Measurements from ENCODE around the gene TMEM184B.
A peak's percentile ranks its signal among the peaks of the same experiment; 100 is the strongest.
"Not testable (repeated sequence)": the region's sequence is repeated elsewhere in the genome, so short reads cannot be mapped to it uniquely, and the experiment has no call there.

Gene TMEM184B

DNA sequence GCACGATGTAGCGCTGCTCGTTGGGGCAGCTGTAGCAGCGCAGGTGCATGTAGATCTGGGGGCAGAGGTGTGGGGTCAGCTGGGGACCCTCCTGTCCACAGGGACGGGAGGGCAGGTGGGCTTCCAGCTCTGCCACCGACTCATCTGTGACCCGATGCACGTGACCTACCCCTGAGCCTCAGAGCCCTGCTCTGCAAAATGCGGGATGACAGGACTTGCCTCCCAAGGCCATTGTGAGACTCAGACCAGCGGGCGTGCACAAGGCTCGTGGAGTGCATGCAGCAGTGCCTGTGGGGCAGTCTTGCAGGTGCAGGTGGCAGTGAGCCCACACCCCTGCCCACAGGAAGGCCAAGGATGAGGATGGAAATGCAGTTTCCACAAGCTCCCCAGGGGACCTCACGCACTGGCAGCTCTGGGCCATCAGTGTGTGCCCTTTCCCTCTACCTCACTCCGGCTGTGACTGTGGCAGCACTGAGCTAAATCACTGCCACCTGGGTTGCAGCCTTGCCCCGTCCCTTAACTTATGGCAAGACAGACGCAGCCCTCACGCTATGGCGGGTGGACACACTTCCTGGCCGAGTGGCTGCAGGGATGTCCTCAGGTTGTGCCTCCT, 26.7 kb downstream of the TMEM184B start:
- DNase-seq: no peak

GRCh38 chr22:38244106-38244505, 28.7 kb downstream of the TMEM184B start:
- no peak for DNase-seq

DNA sequence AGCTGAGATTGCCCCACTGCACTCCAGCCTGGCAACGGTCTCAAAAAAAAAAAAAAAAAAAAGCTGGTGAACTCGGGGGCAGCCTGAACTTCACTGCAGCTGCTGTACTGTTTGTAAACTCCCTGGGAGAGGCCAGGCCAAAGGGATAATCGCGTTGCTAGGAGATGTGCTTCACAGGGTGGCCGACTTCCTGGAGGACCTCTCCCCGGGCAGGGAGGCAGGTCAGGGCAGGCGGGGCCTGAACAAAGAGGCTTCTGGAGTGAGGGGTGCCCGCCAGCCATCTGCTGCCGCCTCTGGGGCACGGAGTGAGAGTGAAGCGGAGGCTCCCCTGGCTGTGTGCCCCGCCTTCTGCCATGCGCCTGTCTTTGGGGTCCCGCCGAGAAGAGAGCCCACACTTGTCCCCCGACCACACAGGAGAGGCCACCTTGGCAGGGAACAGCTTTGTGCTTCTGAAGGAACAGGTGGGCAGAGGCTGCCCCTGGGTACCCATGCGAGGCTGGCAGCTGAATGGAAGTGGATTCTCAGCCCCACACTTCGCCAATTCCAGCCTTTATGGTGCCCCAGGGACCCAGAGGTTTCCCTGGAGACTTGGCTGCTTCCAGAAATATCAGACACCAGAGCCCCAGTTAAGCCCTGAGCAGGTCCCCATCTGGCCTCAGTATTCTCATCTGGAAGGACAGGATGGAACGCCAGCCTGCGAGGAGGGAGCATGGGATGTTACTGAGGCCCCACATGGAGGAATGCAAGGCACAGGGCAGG, 29.6 kb downstream of the TMEM184B start:
- no peak for DNase-seq

DNA sequence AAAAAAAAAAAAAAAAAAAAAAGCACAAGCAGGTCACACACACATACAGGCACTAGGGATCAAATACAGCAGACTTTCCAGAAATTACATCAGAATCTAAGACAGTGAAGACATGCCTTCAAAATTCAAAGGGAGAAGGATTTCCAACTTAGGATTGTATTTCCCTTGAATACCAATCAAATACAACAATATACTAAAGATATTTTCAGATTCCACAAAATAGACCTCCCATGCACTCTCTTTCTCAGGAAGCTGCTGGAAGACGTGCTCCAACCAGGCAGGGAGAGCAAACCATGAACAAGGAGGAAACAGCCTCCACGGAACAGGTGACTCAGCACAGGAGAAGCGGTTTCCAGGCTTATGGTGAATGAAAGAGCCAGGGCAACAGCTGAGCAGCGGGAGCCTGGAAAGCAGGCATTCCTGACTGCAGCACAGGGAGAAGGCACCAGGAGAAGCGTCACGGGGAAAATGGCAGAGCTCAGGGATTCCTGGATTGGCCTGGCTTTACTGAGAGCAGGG, 32.0 kb downstream of the TMEM184B start:
- peak; percentile 95 for DNase-seq

DNA sequence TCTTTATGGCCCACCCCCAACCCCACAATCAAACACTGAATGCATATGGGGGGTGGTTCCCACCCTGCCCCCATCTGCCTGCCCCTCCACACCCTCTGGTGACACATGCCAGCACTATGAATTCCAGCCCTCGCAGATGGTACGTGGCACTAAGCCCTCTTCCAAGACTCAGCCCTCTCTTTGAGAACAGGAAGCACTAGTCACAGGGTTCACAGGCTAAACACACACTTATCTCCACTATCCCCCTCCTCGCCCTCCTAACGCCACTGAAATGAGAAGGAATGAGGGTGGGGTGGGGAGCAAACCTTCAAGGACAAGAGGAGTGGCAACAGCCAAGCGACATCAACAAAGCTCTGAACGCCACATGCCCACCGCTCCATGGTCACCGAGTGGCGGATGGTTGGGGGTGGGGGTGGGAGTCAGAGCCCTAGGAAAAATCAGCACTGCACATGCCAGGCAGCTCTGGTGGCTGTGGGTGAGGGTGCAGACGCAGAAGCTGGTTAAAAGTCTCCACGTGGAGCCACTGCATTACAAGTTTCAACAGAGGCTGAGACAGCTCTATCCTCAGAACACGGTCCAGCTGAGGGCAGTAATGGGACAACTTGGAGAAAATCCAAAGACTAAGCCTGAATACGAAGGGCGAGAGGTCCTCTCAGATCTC, 33.6 kb downstream of the TMEM184B start:
- DNase-seq: peak; percentile 92

GRCh38 chr22:38238519-38239071, 34.2 kb downstream of the TMEM184B start:
- DNase-seq: peak; percentile 71

GRCh38 chr22:38236786-38237185, 36.0 kb downstream of the TMEM184B start:
- no peak for DNase-seq

- no peak for DNase-seq
Observed at GRCh38 chr22:38235240-38235850, 37.5 kb downstream of the TMEM184B start.

DNA sequence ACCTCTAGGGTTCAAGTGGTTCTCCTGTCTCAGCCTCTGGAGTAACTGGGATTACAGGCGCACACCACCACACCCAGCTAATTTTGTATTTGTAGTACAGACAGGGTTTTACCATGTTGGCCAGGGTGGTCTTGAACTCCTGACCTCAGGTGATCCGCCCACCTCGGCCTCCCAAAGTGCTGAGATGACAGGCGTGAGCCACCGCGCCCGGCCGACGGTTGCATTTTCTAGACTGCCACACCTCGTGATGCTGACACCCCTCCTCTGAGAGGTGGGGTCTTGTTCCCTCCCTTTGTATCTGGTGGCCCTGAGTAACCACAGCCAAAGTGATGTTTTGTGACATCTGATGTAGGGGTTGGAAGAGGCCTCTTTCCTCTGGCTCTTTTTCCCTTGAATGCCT, 39.0 kb downstream of the TMEM184B start:
- DNase-seq: not testable (repeated sequence)

DNA sequence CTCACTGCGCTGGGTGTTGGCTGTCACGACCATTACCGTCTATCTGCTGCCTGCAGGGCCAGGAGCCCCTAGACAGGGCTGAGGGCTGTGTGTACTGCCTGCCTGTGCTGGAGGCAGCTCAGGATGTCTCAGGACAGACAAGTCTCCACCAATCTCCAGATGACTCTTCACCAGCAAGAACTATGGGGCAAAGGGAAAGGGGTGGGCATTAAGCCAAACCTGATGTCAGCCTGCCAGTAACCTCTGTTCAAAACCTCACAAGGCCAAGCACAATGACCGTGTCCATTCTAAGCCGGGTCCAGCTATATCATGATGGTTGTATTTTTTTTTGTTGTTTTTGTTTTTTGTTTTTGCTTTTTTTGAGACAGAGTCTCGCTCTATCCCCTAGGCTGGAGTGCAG, 39.4 kb downstream of the TMEM184B start:
- no peak for DNase-seq

DNA sequence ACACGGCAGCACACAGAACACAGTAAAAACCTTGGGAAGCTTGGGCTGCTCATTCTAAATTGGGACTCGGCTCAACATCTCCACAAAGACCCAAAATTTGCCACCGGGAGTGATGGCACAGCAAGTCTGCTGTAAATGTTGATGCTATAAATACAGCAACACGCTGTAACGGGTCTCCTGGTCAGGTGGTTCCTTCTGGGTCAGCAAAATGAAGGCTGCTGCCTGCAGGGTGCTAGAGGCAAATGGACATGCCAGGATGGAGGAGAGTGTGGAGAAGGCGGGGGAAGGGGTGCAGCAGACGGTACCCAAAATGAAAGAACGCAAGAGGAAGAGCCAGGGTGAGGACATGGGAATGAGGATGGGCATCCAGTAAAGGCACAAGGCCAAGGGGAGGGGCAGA, 40.6 kb downstream of the TMEM184B start:
- DNase-seq: no peak

- no peak for DNase-seq
Observed at GRCh38 chr22:38230916-38231315, 41.9 kb downstream of the TMEM184B start.

- peak; percentile 52 for DNase-seq
Observed at GRCh38 chr22:38230108-38230825, 42.5 kb downstream of the TMEM184B start.

DNA sequence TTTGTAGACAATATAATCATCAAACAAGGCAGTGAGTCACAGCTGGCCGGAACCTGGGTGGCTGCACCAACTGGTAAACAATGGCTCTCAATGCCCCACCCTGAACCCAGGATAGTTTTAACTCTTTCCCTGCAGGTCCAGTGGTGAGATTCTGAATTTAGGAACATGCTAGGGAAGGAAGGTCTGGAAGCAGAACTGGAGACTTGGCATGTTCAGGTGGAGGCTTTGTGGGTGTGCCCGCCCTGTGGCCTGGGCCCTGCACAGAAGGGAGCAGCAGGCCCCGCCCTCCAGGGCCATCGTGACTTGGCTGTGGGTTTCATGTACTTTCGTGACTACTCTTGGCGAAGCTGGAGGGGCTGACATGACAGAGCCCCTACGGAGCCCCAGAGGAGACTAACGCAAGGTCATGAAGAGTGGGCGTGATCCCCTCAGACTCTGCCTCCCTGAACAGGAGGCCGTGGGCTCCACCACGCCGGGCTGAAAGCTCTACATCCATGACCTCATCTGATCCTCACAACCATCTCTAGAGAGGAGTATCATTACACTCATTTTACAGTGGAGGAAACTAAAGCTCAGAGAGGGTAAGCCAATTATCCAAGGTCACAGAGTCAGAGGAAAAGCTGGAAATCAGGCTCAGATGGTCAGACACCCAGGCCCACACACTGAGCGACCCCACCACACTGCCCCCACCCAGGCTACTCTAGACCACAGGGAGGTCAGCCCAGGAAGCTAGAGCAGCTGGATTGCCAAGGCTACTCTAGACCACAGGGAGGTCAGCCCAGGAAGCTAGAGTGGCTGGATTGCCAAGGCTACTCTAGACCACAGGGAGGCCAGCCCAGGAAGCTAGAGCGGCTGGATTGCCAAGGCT, 43.7 kb downstream of the TMEM184B start:
- DNase-seq: peak; percentile 28

- no peak for DNase-seq
Observed at GRCh38 chr22:38228326-38228872, 44.4 kb downstream of the TMEM184B start.

GRCh38 chr22:38226853-38227649, 45.8 kb downstream of the TMEM184B start:
- no peak for DNase-seq

DNA sequence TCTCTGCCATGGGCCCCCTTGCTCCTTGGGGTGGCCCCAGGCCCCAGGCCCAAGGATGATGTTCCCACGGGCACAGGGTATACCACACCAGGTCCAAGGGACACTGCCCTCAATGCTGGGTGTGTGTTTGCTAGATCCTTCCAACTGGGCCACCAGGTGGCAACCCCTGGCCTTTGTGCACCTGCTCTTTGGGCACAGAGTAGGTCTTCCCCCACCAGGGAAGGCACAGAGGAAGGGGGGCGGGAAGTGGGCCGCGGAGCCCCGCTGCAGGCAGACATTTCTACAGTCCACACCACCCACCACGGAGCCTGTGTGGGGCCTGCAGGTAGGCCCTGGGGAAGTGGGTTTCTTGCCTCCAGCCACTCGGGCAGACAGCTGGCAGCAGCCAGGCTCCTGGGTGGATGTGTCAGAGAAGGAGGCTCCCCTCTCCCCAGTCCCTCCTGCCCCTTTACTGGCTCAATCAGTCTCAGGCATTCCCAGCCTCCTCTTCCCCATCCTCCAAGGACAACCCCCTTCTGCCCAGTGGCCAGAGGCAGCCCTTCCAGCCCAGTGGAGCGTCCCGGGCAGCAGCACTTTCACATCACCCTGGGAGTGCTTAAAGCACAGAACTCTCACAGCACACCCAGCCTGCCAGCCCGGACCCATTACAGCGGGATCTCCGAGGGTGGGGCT, 49.4 kb downstream of the TMEM184B start:
- no peak for DNase-seq

DNA sequence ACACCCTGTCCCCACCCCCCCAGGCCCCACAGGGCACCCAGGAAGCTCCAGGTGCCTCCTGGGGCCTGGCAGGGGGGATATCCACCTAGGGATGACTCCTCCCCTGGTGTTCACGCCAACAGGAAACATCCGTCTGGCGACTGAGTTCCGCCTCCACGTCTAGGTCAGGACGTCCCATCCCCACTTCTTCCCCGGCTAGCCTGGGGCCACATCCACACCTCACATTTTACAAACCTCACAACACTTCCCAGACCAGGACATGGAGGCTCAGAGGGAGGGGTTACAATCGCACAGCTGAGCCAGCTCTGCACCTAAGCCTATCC, 50.1 kb downstream of the TMEM184B start:
- no peak for DNase-seq

GRCh38 chr22:38221908-38222796, 50.7 kb downstream of the TMEM184B start:
- DNase-seq: no peak

Measured in fibroblast of upper back skin (primary cell).